Right lobe of liver (tissue), 4 donors: ENCODE results near the gene SYNGR4.

Source experiments
- CTCF ChIP-seq, 4 donors: fragments of 200-600 bp in 3 of 4; fragments of 450-650 bp in 1 of 4; IDR thresholded peaks; one replicate each; pipeline versions ENCODE4 v1.5.1 to v1.8.0; 2016 to 2022; ENCODE audit warnings: antibody characterized with exemption in 4 of 4, mild to moderate bottlenecking in 2 of 4
- POLR2A ChIP-seq: fragments of 450-650 bp; IDR thresholded peaks from one replicate; pipeline ENCODE4 v1.6.1; 2017; ENCODE audit warnings: antibody characterized with exemption, mild to moderate bottlenecking
- donor health status: DM: no; HTN: no; CAD: no.
- donor health status: DM: no; HTN: no; CAD: no.
- donor health status: DM: no; HTN: yes; CAD: no.

GRCh38 chr19:48340995-48341394, 23.2 kb upstream of the SYNGR4 start:
- TF ChIP-seq CTCF (IDR thresholded peaks at IDR 0.05) (no peak), POLR2A (no peak)
